Mesenchymal stem cell (in vitro differentiated cells and primary cell): Measurements from ENCODE around the gene MAFB.

ENCODE experiments used
- DNase-seq: peaks from one replicate; pipeline ENCODE4 v3.0.0-alpha.2; 2013
- H2AFZ ChIP-seq: one replicate; pipeline ENCODE4 v1.6.1; 2013; ENCODE audit warnings: low read depth, mild to moderate bottlenecking, control low read depth, inconsistent platforms, low read length, moderate library complexity
- H2AK5ac ChIP-seq: 2 replicates; pipeline ENCODE4 v1.6.1; 2013; ENCODE audit warnings: low read length, moderate library complexity, mild to moderate bottlenecking, inconsistent platforms; ENCODE audit not compliant: severe bottlenecking
- H2BK120ac ChIP-seq: one replicate; pipeline ENCODE4 v1.6.1; 2013; ENCODE audit warnings: low read depth, mild to moderate bottlenecking, inconsistent platforms, low read length, moderate library complexity
- H2BK12ac ChIP-seq, 2 experiments: one replicate each; pipeline ENCODE4 v1.6.1; 2013; ENCODE audit warnings: inconsistent platforms in 2 of 2, low read length in 2 of 2, mild to moderate bottlenecking in 2 of 2, moderate library complexity in 2 of 2, control low read depth in 1 of 2
- H2BK15ac ChIP-seq: one replicate; pipeline ENCODE4 v1.6.1; 2013; ENCODE audit warnings: mild to moderate bottlenecking, low read depth, inconsistent platforms; ENCODE audit not compliant: poor library complexity, severe bottlenecking
- H2BK5ac ChIP-seq: 2 replicates; pipeline ENCODE4 v1.6.1; 2013; ENCODE audit warnings: low read depth, mild to moderate bottlenecking, low read length, control low read depth, inconsistent platforms; ENCODE audit not compliant: poor library complexity, severe bottlenecking
- H3K14ac ChIP-seq, 2 experiments: one replicate each; pipeline ENCODE4 v1.6.1; 2013; ENCODE audit warnings: inconsistent platforms in 2 of 2, low read length in 2 of 2, control low read depth in 1 of 2, mild to moderate bottlenecking in 1 of 2, moderate library complexity in 1 of 2
- H3K18ac ChIP-seq, 2 experiments: one replicate each; pipeline ENCODE4 v1.6.1; 2013; ENCODE audit warnings: inconsistent platforms in 2 of 2, low read length in 2 of 2, control low read depth in 1 of 2, low read depth in 1 of 2, mild to moderate bottlenecking in 1 of 2
- H3K23ac ChIP-seq, 2 experiments: one replicate each; pipeline ENCODE4 v1.6.1; 2013; ENCODE audit warnings: inconsistent platforms in 2 of 2, low read length in 2 of 2, mild to moderate bottlenecking in 2 of 2, moderate library complexity in 2 of 2, control low read depth in 1 of 2
- H3K27ac ChIP-seq: 2 replicates; pipeline ENCODE4 v1.5.1; 2013; ENCODE audit warnings: mild to moderate bottlenecking, moderate library complexity, low read length, control low read depth, inconsistent platforms; ENCODE audit not compliant: poor library complexity, severe bottlenecking
- H3K27me3 ChIP-seq, 2 experiments: 2 replicates each; pipeline versions ENCODE4 v1.6.1 to v1.7.0; 2013; ENCODE audit warnings: low read length in 2 of 2, mild to moderate bottlenecking in 2 of 2, moderate library complexity in 2 of 2, control low read depth in 1 of 2, inconsistent platforms in 1 of 2; ENCODE audit not compliant: control insufficient read depth in 1 of 2, insufficient read depth in 1 of 2
- H3K36me3 ChIP-seq, 2 experiments: 2 replicates each; pipeline versions ENCODE4 v1.6.1 to v1.7.0; 2013; ENCODE audit warnings: low read length in 2 of 2, control low read depth in 1 of 2, inconsistent platforms in 1 of 2, low read depth in 1 of 2, mild to moderate bottlenecking in 1 of 2; ENCODE audit not compliant: insufficient read depth in 2 of 2, control insufficient read depth in 1 of 2
- H3K4ac ChIP-seq, 2 experiments: one replicate each; pipeline ENCODE4 v1.6.1; 2013; ENCODE audit warnings: inconsistent platforms in 2 of 2, low read length in 2 of 2, mild to moderate bottlenecking in 2 of 2, moderate library complexity in 2 of 2, control low read depth in 1 of 2, low read depth in 1 of 2
- H3K4me1 ChIP-seq: 2 replicates; pipeline ENCODE4 v1.6.1; 2013; ENCODE audit warnings: low read depth, low read length, control low read depth; ENCODE audit not compliant: control insufficient read depth, insufficient read depth
- H3K4me2 ChIP-seq: 2 replicates; pipeline ENCODE4 v1.6.1; 2013; ENCODE audit warnings: low read length, mild to moderate bottlenecking, inconsistent platforms; ENCODE audit not compliant: poor library complexity, severe bottlenecking
- H3K4me3 ChIP-seq, 2 experiments: 2 replicates each; pipeline versions ENCODE4 v1.5.1 to v1.7.0; 2013; ENCODE audit warnings: low read length in 2 of 2, mild to moderate bottlenecking in 2 of 2, control low read depth in 1 of 2, low read depth in 1 of 2; ENCODE audit not compliant: insufficient read depth in 1 of 2
- H3K79me1 ChIP-seq: replicated peaks from 2 replicates; pipeline ENCODE4 v1.6.1; 2013; ENCODE audit warnings: mild to moderate bottlenecking, control low read depth, low read length, inconsistent platforms; ENCODE audit not compliant: poor library complexity, severe bottlenecking
- H3K9ac ChIP-seq: 2 replicates; pipeline ENCODE4 v1.7.0; 2013; ENCODE audit warnings: mild to moderate bottlenecking, low read length, moderate library complexity
- H3K9me3 ChIP-seq: 2 replicates; pipeline ENCODE4 v1.7.0; 2013; ENCODE audit warnings: mild to moderate bottlenecking, low read length; ENCODE audit not compliant: control insufficient read depth
- H4K8ac ChIP-seq: one replicate; pipeline ENCODE4 v1.6.1; 2013; ENCODE audit warnings: inconsistent platforms, mild to moderate bottlenecking, low read length, moderate library complexity
- H4K91ac ChIP-seq: one replicate; pipeline ENCODE4 v1.6.1; 2013; ENCODE audit warnings: mild to moderate bottlenecking, low read length, inconsistent platforms
- WGBS: methylation state at CpG from one replicate; pipeline ENCODE4 v1.1.7; 2013; ENCODE audit warnings: mixed read lengths; 5-methylcytosine and 5-hydroxymethylcytosine counted together

MAFB gene

GRCh38 chr20:40686893-40687292 lies 2.1 kb downstream of the MAFB start:
- Histone ChIP-seq H3K27me3 (peaks cover 17 to 82% of the 10 kb centered on the region in 2 experiments), H3K9ac (peak overlapping the region; percentile 92), H2BK12ac (no peak overlapping the region), H3K14ac (no peak overlapping the region), H2BK120ac (no peak overlapping the region), H3K4me1 (peaks cover 34% of the 10 kb centered on the region), H3K4ac (no peak overlapping the region), H3K79me1 (no peaks in the 10 kb centered on the region), H2AFZ (no peak overlapping the region), H3K27ac (no peak overlapping the region), H2BK15ac (no peak overlapping the region), H4K8ac (no peak overlapping the region), H3K36me3 (peaks cover 3 to 24% of the 10 kb centered on the region in 2 experiments), H2BK5ac (no peak overlapping the region), H3K18ac (no peak overlapping the region), H4K91ac (no peak overlapping the region), H3K4me3 (peak overlapping the region in 1 of 2 experiments; percentile 87), H3K23ac (no peak overlapping the region), H3K4me2 (no peak overlapping the region), H3K9me3 (no peaks in the 10 kb centered on the region), H2AK5ac (no peak overlapping the region)
- DNase-seq: no peak
- WGBS: 10% methylated on average over 10 of the region's 12 CpGs

GRCh38 chr20:40686434-40686882 lies 2.6 kb downstream of the MAFB start:
- no peaks in the 10 kb centered on the region for H3K79me1 ChIP-seq
- peaks cover 34% of the 10 kb centered on the region for H3K4me1 ChIP-seq
- peak overlapping the region; percentile 92 for H3K9ac ChIP-seq
- no peak overlapping the region for H4K8ac ChIP-seq
- WGBS: 30% methylated on average over 5 of the region's 7 CpGs
- H2BK5ac ChIP-seq: no peak overlapping the region
- no peak overlapping the region for H3K23ac ChIP-seq
- no peak overlapping the region for H2AK5ac ChIP-seq
- no peak overlapping the region for H3K4me2 ChIP-seq
- H2AFZ ChIP-seq: no peak overlapping the region
- H2BK120ac ChIP-seq: no peak overlapping the region
- H3K27ac ChIP-seq: no peak overlapping the region
- H3K4ac ChIP-seq: no peak overlapping the region
- peaks cover 13 to 82% of the 10 kb centered on the region in 2 experiments for H3K27me3 ChIP-seq
- no peak overlapping the region for H2BK12ac ChIP-seq
- no peak overlapping the region for H4K91ac ChIP-seq
- no peak for DNase-seq
- H2BK15ac ChIP-seq: no peak overlapping the region
- H3K36me3 ChIP-seq: peaks cover 3 to 24% of the 10 kb centered on the region in 2 experiments
- no peaks in the 10 kb centered on the region for H3K9me3 ChIP-seq
- peak overlapping the region in 1 of 2 experiments; percentile 87 for H3K4me3 ChIP-seq
- no peak overlapping the region for H3K14ac ChIP-seq
- no peak overlapping the region for H3K18ac ChIP-seq

GRCh38 chr20:40685349-40685748 lies 3.7 kb downstream of the MAFB start:
- H3K23ac ChIP-seq: no peak overlapping the region
- H3K4me1 ChIP-seq: peaks cover 31% of the 10 kb centered on the region
- H3K27ac ChIP-seq: no peak overlapping the region
- no peak overlapping the region for H3K14ac ChIP-seq
- H3K79me1 ChIP-seq: no peaks in the 10 kb centered on the region
- peak overlapping the region in 1 of 2 experiments; percentile 87 for H3K4me3 ChIP-seq
- H3K4me2 ChIP-seq: no peak overlapping the region
- no peak overlapping the region for H2BK120ac ChIP-seq
- H4K8ac ChIP-seq: no peak overlapping the region
- H3K4ac ChIP-seq: no peak overlapping the region
- no peak overlapping the region for H4K91ac ChIP-seq
- H2AK5ac ChIP-seq: no peak overlapping the region
- DNase-seq: no peak
- H3K36me3 ChIP-seq: peaks cover 3 to 24% of the 10 kb centered on the region in 2 experiments
- H3K9ac ChIP-seq: peak overlapping the region; percentile 92
- no peak overlapping the region for H2BK12ac ChIP-seq
- H2BK15ac ChIP-seq: no peak overlapping the region
- 94% methylated on average over 3 of the region's 4 CpGs for WGBS
- H3K9me3 ChIP-seq: no peaks in the 10 kb centered on the region
- H3K18ac ChIP-seq: no peak overlapping the region
- no peak overlapping the region for H2AFZ ChIP-seq
- H3K27me3 ChIP-seq: peaks cover 7 to 80% of the 10 kb centered on the region in 2 experiments
- H2BK5ac ChIP-seq: no peak overlapping the region

GRCh38 chr20:40683894-40684268 lies 5.2 kb downstream of the MAFB start:
- WGBS: 51% methylated on average over 8 of the region's 9 CpGs
- no peak overlapping the region for H2BK15ac ChIP-seq
- H3K27ac ChIP-seq: no peak overlapping the region
- no peaks in the 10 kb centered on the region for H3K9me3 ChIP-seq
- H3K4ac ChIP-seq: no peak overlapping the region
- no peak overlapping the region for H2BK12ac ChIP-seq
- no peak for DNase-seq
- no peak overlapping the region for H3K18ac ChIP-seq
- H3K4me1 ChIP-seq: peaks cover 19% of the 10 kb centered on the region
- peak overlapping the region in 1 of 2 experiments; percentile 72 for H3K4me3 ChIP-seq
- no peak overlapping the region for H3K14ac ChIP-seq
- no peak overlapping the region for H2AFZ ChIP-seq
- no peak overlapping the region for H3K4me2 ChIP-seq
- no peak overlapping the region for H4K8ac ChIP-seq
- no peak overlapping the region for H2AK5ac ChIP-seq
- H3K36me3 ChIP-seq: peaks cover 3 to 24% of the 10 kb centered on the region in 2 experiments
- no peak overlapping the region for H4K91ac ChIP-seq
- H3K23ac ChIP-seq: no peak overlapping the region
- no peaks in the 10 kb centered on the region for H3K79me1 ChIP-seq
- peaks cover 5 to 82% of the 10 kb centered on the region in 2 experiments for H3K27me3 ChIP-seq
- H3K9ac ChIP-seq: peak overlapping the region; percentile 77
- H2BK120ac ChIP-seq: no peak overlapping the region
- H2BK5ac ChIP-seq: no peak overlapping the region
